Renal cortical epithelial cell (primary cell): ENCODE measurements around the gene ZNF609. TPM values are rescaled to one million over a fixed set of nuclear protein-coding genes. Genes with fewer than 3 reads are reported as not detected.
A peak's percentile ranks its signal among the peaks of the same experiment; 100 is the strongest.
"Not testable (repeated sequence)": the region's sequence is repeated elsewhere in the genome, so short reads cannot be mapped to it uniquely, and the experiment has no call there.

Experiments used
- DNase-seq: peaks from one replicate; pipeline ENCODE4 v3.0.0-alpha.2; 2011; ENCODE audit warnings: low read depth
- total RNA-seq: library from RNA; depleted of rRNA; stranded (reverse); fragments of >200 nt; gene quantifications from 2 replicates; pipeline ENCODE4 v1.2.3, GENCODE V29; 2014

The ZNF609 gene
- total RNA-seq, 1 donor from 2014 or later: 35.6 TPM

DNA sequence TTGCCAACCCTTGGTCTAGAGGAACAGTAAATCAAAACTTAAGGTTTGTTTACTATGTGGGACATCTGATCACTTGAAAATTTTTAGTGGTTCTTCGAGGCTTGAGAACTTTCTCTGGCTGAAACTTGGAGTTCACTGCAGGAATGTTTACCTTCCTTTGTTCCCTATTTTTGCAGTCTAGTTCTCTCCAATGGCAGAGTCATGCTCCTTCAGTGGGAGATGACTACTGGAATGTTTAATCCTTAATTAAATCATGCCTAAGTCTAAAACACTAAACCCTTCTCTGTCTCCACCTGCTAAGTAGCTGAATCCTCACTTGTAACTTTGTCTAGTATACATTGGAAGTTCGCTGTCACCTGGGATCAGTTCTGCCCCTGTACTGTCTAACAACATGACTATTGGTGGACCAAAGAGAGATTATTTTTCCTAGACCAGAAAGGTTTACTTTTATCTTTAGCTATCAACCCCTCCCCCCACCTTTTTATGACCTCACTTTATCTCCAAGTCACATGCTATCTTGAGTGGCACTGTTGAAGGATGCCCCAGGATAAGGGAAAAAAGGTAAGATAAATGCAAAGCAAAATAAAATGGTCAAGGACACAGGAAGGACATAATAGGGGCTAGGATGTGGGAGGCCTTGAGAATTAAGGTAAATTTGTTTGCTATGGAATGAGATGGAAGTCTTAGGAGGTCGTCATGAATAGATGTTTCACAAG is 1.2 kb upstream of the ZNF609 start:
- DNase-seq: no peak

DNA sequence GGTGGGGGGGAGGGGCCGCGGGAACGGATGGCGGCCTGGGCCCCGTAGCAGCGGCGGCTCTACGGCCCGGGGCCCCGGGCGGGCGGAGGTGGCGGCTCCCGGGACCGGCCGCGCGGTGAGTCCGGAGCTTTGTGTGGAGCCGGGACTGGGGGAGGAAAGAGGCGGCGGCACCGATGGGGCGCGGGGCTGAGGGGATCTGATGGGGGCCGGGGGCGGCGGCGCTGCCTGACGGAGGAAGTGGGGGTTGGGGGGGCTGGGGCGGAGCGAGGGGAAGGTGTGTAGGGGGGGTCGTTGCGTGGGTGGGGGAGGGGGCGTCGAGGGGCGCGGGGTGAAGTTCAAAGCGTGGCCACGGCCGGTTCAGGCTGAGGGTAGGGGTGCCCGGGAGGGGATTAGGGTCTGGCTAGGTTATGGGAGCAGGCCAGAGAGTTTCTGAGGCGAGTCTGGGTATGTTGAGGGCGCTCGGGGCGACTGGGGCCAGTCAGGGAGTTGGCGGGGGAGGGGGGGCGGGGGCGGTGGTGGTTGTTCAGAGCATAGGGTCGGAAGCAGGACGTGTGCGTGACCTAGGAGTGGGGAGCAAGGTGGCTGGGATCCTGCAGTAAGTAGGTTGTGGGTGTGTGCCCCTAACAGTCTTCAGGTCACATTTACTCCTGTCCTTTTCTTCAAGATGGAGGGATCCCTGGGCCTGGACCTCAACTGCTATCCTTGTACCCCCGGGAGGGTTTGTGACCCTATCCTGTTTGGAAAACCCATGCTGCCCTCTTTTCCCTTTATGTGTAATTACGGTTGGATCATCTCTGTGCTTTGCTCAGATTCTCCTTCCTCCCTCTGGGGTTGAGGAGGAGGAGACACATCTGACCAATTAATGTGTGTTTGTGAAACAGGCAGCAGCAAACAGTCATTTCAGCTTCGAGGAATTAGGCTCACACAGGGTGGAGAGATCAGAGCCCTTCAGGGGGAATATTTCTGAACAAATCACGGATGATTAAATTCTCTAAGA is 644 bp downstream of the ZNF609 start:
- DNase-seq: peak; percentile 84

DNA sequence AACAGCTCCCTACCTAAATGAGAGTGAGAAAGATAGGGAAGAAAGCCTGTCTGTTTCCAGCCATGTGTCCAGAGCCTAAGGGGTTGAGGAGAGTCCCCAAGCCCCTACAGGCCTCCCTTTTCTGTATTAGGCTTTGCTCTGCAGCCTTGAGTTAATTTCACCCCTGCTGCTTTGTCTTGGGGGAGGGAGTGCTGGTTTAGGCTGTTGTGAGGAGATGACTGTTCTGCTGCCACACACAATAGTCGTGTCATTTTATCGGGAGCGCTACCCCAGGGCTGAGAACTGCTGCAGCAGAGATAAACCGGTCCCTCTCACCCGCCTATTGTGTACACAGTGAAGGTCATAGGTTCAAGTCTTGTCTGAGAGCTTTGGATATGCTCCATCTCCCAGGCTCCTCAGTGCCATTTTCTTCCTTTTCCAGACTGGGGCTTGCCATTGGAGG is 1.4 kb downstream of the ZNF609 start:
- DNase-seq: peak; percentile 15

DNA sequence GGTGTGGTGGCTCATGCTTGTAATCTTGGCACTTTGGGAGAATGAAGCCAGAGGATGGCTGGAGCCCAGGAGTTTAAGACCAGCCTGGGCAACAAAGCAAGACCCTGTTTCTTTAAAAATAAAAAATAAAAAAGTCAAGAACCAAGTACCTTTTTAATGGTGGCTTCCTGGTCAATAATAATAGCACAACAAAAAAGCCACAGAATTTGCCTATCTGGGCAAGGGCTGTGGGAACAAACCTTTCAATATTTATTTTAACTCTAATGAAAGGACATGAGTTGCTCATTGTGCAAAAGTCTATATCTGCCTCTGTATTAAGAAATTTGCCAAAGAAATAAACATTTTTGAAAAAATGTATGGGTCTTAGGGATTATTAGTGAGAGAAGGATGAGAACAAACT is 2.1 kb downstream of the ZNF609 start:
- DNase-seq: no peak

DNA sequence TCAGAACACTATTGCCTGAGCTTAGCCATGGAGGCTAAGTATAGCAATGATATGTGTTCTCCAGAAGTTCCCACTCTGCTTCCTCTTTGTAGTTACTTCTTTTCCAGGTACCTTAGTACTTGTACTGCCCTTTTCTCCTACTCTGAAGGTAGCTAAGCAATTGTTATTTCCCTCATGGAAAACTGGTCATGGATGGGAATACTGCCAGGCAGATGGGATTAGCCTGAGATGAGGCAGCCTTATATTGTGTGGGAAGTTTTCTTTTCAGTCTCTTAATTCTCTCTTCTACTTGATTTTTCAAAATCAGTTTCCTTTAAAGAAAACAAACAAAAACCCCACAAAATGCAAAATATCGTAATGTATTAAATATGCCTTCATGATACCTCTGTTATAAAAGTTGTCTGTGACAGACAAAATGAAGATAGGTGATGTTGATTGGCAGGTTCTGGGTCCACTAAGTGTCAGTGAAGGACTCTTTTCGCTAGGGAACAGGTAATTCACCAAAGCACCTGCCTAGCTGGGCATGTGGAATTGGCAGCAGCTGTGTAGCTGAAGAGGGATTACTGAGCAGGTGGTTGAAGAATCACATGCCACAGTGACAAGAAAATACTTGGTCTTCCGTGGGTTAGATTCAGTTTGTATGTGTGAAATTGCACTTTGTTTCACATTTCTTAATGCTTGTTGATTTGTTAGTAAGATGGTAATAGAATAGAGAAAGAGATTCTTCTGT is 4.1 kb downstream of the ZNF609 start:
- no peak for DNase-seq

DNA sequence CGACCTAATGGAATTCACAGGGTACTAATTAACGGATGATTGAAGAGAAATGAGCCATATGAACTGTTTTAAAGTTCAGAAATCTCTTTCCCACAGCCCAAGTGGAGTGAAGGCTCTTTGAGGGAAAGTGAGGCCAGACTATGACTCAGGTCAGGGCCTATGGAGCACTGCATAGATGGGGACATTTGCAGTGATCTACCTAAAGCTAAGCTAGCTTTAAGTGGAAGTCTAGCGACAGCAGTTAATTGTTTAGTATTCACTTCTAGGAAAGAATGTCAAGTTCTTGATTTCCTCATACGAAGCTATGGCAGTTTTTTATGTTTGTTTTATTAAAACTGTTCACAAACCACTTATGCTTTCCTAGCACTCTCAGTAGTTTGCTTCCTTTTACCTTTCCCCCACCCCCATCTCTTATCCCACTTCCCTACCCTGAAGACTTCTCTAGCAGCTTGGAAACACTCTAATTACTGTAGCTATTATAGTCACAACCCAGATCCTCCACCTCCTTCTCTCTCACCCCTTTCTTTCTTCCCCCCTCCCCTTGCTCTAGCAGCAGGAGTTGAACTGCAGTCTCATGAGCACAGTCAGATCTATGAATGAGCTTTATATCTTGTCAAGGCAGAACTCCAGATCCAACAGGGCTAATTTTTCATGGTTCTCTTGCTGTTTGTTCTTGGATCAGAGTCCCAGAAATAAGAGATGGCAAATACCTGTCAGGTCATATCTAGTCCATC is 6.2 kb downstream of the ZNF609 start:
- DNase-seq: peak; percentile 64

DNA sequence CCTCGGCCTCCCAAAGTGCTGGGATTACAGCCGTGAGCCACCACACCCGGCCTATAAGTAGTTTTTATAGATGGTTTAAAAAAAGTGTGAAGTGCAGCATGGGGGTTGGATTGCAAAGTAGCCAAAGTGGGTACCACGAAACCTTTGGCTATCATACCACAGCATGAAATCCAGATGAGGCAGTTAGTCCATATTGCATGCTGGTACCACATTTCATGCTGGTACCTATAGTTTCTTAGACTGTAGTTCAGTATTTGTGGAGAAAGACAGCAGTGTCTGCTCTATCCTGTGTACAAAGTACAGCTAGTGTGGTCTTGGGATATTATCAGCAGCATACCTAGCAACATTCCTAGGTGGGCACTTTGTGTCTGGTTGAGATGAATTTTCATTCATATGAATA is 11.8 kb downstream of the ZNF609 start:
- DNase-seq: no peak

DNA sequence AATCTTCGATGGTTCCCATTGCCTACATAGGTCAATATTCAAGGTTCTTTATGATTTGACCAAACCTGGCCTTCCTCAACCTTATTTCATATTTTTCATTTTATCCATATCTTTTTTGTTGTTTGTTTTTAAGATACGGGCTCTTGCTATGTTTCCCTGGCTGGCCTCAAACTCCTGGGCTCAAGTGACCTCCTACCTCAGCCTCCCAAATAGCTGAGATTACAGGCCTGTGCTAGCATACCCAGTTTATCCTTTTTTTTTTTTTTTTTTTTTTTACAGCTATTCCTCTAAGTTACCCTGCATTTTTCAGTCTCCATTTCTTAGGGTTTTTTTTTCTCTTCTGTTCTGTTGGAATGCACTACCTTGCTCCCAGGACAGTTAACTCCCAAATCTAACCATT is 14.5 kb downstream of the ZNF609 start:
- no peak for DNase-seq

DNA sequence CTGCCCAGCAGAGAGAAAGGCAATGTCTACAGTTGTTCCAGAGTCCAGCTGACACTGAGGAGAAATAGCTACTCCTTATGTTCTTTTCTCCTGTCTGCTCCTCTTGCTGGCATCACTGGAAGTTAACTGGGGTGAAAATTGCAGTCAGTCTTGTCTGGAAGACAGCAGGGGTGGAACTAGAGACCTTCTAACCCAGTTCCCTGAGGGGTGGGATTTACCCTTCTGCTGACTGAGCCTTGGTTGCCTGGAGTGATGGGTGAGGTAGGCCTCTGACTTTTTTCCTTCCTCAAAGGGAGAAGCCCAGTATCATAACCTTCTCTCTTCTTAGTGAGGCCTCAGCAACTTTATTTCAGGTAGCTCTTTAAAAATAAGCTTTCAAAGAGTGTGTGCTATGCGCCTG is 16.2 kb downstream of the ZNF609 start:
- DNase-seq: no peak

DNA sequence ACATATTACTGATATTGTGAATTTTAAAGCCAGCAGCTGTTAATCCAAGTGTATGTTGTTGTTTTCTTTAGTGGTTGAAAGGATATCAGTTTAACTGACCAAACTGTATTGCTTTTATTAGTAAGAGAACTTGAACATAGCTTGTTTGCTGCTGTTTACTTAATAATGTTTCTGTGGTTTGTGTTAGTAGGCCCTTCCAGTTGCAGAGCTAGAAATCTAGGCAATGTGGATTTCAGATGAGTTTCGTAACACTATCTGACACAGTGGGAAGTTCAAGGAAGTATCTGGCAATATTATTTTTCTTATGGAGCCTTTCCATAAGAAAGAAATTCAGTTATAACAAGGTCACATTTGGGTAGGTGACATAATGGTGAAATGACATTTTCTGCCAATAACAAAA is 18.5 kb downstream of the ZNF609 start:
- peak; percentile 84 for DNase-seq

DNA sequence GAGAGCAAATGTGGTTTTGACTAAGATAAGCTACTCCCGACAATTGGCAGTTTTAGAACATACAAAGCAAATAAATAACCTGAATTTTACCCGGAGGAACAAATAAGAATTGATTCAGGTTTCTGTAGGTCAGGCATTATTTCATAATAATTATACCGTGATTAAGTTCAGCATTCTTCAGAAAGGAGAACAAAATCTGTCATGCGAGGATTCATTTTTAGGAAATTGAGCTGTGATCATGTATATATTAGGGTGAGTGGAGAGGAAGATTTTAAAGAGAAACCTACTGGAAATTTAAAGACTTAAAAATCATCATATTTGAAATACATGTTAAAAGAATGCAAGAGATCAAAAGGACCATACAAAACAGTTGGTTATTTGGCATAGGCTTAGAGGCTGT is 20.5 kb downstream of the ZNF609 start:
- DNase-seq: no peak

DNA sequence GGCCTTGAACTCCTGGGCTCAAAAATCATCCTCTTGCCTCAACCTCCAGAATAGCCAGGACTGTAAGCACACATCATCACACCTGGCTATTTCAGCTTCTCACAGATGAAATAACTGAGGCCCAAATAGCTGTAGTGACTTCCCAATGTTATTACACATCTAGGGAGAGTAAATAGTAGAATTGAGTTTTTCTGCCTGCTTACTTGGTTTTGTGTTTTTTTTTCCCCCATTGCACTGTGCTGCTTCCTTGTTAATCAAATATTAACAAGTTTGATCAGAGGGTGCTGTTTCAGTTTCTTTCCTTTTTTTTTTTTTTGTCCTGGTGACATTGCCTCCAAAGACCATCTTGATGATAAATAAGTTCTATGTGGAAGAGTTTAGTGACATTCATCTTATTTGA is 23.4 kb downstream of the ZNF609 start:
- peak; percentile 60 for DNase-seq

DNA sequence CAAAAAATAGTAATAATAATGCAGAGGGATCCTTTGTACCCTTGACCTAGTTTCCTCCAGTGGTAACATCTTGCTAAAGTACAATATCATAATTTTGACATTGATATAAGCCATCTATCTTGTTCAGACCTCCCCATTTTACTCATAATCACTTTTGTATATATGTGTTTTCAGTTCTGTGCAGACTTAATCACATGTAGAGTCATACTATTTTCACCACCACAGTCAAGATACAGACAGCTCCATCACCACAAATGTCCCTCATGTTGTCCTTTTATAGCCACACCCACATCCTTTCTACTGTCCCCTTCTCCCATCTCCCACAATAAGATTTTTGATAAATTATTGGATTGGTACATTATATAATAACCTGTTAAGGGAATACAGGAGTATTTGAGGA is 25.4 kb downstream of the ZNF609 start:
- no peak for DNase-seq

DNA sequence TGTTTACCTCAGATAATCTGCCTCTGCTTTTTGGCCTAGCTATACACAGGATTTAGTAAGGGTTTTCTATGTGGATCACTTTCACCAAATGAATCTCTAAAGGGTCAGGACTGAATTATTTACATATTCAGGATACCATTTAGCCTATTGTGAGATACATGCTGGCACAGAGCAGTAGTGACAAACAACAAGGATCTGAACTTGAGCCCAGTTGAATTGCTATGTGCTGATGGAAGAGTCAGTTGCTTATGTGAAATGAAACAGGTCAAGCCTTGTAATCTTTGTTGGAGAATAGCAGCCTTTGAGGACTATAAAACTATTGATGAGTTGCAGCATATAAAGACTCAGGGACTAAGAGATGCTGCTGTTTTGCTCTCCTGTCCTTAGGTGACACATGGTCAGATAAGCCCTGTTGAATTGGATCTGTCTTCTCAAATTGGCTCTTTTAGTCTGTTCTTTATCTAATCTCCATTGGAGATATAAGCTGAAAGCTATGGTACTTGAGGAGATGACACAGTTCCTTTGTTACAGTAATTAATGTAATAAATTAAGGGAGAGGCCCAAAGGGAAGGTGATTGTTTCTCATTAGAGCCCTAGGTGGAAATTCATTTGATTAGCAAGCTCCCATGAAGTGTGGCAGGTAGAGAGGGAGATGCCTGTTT is 30.4 kb downstream of the ZNF609 start:
- DNase-seq: no peak

DNA sequence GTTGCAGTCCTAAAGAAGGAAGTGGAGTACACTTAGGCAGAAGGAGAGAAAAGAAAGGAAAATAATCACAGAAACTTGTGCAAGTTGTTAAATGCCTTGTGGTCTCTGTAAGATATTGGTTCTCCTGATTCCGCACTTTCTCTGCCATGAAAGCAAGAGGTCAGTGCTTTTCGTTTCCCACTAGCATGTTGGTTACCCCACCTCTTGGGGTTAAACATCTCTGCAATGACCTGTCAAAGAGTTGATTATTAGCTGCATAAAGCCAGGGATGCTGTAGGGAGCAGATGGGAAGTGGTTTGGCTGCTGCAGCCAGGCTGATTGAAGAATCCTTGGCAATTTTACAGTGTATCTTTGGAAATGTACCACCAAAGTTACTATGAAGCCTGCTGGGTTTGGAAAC is 33.3 kb downstream of the ZNF609 start:
- peak; percentile 64 for DNase-seq

DNA sequence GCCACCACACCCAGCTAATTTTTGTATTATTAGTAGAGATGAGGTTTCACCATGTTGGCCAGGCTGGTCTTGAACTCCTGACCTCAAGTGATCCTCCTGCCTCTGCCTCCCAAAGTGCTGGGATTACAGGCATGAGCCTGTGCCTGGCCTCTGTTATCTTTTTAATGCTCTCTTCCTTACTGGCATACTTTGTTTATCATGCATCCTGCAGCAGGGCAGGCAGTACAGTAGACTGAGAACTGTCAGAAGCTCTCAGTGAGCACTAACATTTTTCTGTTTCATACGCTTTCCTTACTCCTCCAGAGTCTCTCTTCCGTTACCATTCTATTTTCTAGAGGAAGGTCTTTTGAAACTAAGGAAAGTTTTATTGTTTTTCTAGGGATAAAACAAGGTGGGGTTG is 35.6 kb downstream of the ZNF609 start:
- DNase-seq: not testable (repeated sequence)

DNA sequence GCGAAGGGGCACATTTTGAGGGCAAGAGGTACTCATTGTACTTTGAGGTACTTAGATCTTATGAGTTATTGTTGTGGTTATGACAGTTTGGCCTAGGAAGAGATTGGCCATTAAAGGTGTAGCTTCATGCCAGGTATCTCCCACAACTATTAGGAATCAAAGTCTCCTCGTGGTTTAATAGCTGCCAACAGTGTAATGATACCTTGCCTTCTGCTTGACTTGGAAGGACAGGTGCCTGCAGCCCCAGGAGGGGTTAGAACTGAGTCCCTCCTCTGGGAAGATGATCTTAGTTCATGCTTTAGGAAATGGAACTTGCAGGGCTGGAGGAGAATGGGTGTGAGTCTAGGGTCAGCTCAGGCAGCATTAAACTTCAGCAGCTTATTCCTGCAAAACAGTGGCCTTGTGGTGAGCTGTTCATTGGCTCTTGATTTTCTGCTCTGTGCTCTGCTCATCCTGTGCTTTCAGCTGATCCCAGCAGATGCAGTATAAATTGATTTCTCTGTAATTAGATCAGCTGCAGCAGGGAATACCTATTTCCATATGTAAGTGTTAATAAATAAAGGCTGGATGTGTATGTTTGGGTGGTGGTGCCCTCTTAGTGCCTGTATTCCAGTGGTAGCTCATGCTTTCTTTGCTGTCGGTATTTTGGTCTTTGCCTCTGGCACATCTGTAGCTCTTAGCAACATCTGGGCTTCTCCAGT is 40.5 kb downstream of the ZNF609 start:
- DNase-seq: no peak

DNA sequence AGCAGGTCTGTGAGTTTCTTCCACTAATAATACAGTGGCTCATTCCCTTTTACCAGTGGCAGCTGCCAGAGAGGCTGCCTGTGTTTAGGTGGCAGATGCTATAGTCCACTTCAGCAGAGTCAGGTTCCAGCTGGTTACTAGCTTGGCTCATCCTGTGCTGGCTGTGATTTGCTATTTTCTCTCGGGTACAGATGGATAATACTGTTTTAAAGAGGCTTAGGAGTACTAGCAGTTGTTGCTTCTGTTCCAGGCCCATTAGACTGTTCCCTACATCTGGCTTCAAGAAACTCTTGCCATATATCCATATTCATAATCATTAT is 41.0 kb downstream of the ZNF609 start:
- no peak for DNase-seq

DNA sequence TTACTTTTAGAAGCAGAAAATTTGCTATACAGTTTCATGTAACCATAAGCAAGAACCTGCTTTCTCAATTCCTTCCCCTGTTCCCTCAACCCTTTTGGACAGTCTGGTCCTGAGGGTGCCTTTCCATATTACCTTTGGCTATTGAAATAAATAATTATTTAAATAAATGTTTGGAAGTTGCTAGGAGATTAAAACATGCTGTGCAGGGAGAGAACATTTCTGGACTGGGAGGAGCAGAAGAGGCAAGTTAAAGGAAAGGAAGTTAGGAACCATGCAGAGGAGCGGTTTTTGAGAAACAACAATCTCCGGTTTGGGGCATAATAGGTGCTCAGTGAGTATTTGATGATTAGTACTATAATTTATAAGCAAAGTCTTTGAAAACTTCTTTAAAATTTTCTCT is 41.8 kb downstream of the ZNF609 start:
- DNase-seq: no peak

DNA sequence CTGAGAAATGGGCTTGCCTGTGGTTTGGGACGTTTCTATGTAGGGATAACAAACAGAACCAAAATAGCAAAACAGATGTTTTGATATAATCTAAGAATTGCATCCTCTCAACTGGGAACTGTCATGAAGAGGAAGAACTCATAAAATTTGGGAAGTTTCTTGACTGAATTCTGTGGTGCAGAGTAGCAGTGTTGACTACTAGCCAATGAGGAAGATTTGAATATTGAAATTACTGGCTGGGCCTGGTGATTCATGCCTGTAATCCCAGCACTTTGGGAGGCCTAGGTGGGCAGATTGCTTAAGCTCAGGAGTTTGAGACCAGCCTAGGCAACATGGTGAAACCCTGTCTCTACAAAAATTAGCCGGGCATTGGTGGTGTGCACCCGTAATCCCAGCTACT is 42.2 kb downstream of the ZNF609 start:
- no peak for DNase-seq

DNA sequence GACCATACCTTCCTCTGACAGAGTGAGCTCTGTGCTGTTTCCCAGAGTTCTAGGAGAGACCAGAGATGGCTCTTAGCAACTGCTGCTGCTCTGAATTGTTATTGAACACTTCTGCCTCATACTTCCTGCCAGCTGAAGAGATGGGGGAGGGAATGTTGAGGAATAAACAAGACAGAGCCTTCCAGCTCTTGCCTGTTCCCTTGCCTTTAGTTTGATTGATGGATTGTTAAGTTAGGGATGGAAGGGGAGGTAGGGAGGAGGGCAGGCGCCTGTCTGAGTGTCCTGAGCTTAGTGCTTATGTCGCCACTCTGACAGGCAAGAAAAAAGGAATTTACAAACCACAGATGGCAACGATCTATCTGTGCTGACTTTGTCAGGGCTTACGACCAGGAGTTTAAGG is 42.8 kb downstream of the ZNF609 start:
- peak; percentile 57 for DNase-seq
